GM19463 (cell line): ENCODE measurements around the gene RAB2B.

Source experiments
- ATAC-seq: cut with Tn5 transposase; IDR thresholded peaks from one replicate; pipeline ENCODE4 v1.9.1; 2021; ENCODE audit warnings: mild to moderate bottlenecking, moderate library complexity; ENCODE audit not compliant: unreplicated experiment

Gene RAB2B

GRCh38 chr14:21476925-21477681 is at the start of gene RAB2B, which contains the start of gene TOX4:
TSS of gene RAB2B (minus strand) at chr14:21476959. CDS start at chr14:21476872, 87 bp downstream.
TSS of gene TOX4 (plus strand) at chr14:21477195. CDS start at chr14:21477279, 84 bp downstream.
- peak; percentile 99 for ATAC-seq

GRCh38 chr14:21525962-21526671 is 49.4 kb upstream of the RAB2B start, which contains the start of gene SALL2:
TSS of gene SALL2 (minus strand) at chr14:21526346. CDS start at chr14:21526127, 219 bp downstream.
- ATAC-seq, result peak; percentile 79

GRCh38 chr14:21525571-21525961 is 48.8 kb upstream of the RAB2B start:
- ATAC-seq, result no peak

GRCh38 chr14:21524575-21525490 is 48.1 kb upstream of the RAB2B start:
- ATAC-seq, result no peak

- no peak for ATAC-seq
Measured at GRCh38 chr14:21523203-21523602, 46.4 kb upstream of the RAB2B start.

- no peak for ATAC-seq
Measured at GRCh38 chr14:21521501-21521900, 44.7 kb upstream of the RAB2B start.

GRCh38 chr14:21520767-21521166 is 44.0 kb upstream of the RAB2B start:
- ATAC-seq, result no peak

GRCh38 chr14:21518725-21519124 is 42.0 kb upstream of the RAB2B start:
- no peak for ATAC-seq

- no peak for ATAC-seq
Measured at GRCh38 chr14:21514341-21514740, 37.6 kb upstream of the RAB2B start.

- ATAC-seq, result peak; percentile 97
Measured at GRCh38 chr14:21510735-21511657, 34.2 kb upstream of the RAB2B start, which contains the start of gene METTL3. TSS of gene METTL3 (minus strand) at chr14:21511340. CDS start at chr14:21511223, 117 bp downstream.

- ATAC-seq, result no peak
Measured at GRCh38 chr14:21509432-21510143, 32.8 kb upstream of the RAB2B start.

- no peak for ATAC-seq
Measured at GRCh38 chr14:21506557-21506956, 29.8 kb upstream of the RAB2B start.

- peak; percentile 93 for ATAC-seq
Measured at GRCh38 chr14:21505012-21505553, 28.3 kb upstream of the RAB2B start.

GRCh38 chr14:21503376-21503775 is 26.6 kb upstream of the RAB2B start:
- ATAC-seq, result no peak

- ATAC-seq, result no peak
Measured at GRCh38 chr14:21501568-21501967, 24.8 kb upstream of the RAB2B start.

GRCh38 chr14:21498540-21499526 is 22.1 kb upstream of the RAB2B start:
- ATAC-seq, result peak; percentile 53

- no peak for ATAC-seq
Measured at GRCh38 chr14:21496453-21496852, 19.7 kb upstream of the RAB2B start.
